ENCODE data around the gene GABBR1. TPM values are rescaled to one million over a fixed set of nuclear protein-coding genes. Genes with fewer than 3 reads are reported as not detected.

The GABBR1 gene
- total and polyA plus RNA-seq, 9 donors = 14.0 to 48.4 (median 33.0) TPM

DNA sequence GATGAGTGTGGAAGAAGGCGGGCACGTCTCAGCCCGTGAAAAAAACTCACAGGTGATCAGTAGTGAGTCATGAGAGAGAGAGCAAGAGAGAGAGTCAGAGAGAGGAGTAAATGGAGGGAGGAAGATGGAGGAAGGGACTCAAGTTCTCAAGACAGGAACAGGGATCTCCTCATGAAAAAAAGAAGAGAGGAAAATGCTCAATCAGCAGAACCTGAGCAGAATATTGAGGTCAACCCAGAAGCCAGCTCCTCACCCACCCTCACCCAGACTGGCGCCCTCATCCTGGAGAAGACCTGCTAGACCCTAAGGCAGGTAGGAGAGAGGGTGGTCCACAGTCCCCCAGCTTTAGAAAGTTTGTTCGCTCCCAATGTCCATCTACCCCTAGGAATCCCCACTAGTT lies 78.2 kb downstream of the GABBR1 start:
- H3K27ac ChIP-seq (ENCODE audit: low read length) = no peak overlapping the region
- H3K4me3 ChIP-seq (ENCODE audit: low read length) = no peak overlapping the region
- no peaks in the 10 kb centered on the region for H3K36me3 ChIP-seq (ENCODE audit: control insufficient read depth, insufficient read depth, low read length)
- H3K4me1 ChIP-seq (ENCODE audit: control insufficient read depth, insufficient read depth, low read length) = peaks cover 5% of the 10 kb centered on the region
- peaks cover 37% of the 10 kb centered on the region for H3K27me3 ChIP-seq (ENCODE audit: control insufficient read depth, insufficient read depth, low read length)
- H3K9me3 ChIP-seq (replicated peaks; ENCODE audit: control insufficient read depth, low read depth, low read length) = no peaks in the 10 kb centered on the region
- WGBS (ENCODE audit: insufficient coverage) = 80% methylated on average over 3 of the region's 5 CpGs
- DNase-seq = no peak

DNA sequence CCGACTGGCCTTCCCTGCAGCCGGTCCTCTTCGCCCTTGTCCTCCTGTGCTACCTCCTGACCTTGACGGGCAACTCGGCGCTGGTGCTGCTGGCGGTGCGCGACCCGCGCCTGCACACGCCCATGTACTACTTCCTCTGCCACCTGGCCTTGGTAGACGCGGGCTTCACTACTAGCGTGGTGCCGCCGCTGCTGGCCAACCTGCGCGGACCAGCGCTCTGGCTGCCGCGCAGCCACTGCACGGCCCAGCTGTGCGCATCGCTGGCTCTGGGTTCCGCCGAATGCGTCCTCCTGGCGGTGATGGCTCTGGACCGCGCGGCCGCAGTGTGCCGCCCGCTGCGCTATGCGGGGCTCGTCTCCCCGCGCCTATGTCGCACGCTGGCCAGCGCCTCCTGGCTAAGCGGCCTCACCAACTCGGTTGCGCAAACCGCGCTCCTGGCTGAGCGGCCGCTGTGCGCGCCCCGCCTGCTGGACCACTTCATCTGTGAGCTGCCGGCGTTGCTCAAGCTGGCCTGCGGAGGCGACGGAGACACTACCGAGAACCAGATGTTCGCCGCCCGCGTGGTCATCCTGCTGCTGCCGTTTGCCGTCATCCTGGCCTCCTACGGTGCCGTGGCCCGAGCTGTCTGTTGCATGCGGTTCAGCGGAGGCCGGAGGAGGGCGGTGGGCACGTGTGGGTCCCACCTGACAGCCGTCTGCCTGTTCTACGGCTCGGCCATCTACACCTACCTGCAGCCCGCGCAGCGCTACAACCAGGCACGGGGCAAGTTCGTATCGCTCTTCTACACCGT lies 79.5 kb downstream of the GABBR1 start:
- H3K27ac ChIP-seq (ENCODE audit: low read length) = no peak overlapping the region
- peaks cover 5% of the 10 kb centered on the region for H3K4me1 ChIP-seq (ENCODE audit: control insufficient read depth, insufficient read depth, low read length)
- 1% methylated on average over 76 of the region's 83 CpGs for WGBS (ENCODE audit: insufficient coverage)

DNA sequence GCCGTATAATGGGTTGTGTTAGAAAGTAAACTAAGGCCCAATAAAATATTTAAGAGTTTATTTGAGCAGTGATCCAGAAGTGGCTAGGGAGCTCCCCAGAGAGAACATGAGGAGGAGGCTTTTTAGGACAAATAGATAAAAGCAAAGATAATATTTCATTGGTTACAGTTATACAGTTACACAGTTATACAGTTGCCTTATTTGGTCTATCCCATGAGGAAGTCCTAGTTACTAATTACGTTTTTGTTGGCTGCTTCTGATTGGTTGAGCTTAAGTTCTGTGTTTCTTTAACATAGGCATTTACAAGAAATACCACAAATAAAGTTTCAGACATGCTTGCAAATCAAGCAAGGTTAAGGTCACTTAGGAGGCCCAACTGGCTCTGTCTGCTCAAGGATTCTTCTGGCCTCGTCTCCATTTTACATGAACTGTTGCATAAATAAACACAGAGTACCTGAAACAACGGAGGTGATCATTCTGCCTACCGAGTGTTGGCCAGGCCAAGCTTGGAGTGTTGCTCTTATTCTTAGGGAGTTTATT lies 80.4 kb downstream of the GABBR1 start:
- no peak overlapping the region for H3K4me3 ChIP-seq (ENCODE audit: low read length)

More for the DNA sequence above, 79.5 kb downstream of the GABBR1 start:
- DNase-seq = peak; percentile 60
- Histone ChIP-seq H3K27me3 (ENCODE audit: control insufficient read depth, insufficient read depth, low read length) (peaks cover 34% of the 10 kb centered on the region), H3K4me3 (ENCODE audit: low read length) (no peak overlapping the region), H3K9me3 (replicated peaks; ENCODE audit: control insufficient read depth, low read depth, low read length) (no peaks in the 10 kb centered on the region), H3K36me3 (ENCODE audit: control insufficient read depth, insufficient read depth, low read length) (no peaks in the 10 kb centered on the region)

DNA sequence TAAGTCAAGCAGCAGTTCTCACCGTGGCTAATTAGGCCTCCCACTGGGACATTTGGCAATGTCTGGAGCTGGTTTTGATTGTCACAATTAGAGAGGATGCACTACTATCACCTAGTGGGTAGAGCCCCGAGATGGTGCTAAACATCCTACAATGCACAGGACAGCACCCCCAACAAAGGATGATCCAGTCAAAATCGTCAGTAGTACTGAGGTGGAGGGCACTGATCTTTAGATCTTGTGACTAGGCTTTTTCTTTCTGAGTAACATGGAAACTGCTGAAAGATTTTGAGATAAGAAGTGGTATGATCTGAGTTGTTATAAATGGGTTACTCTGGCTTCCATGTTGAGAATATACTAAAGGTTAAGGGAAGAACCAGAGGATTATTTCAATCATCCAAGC lies 85.4 kb downstream of the GABBR1 start:
- Histone ChIP-seq H3K27ac (ENCODE audit: low read length) (no peak overlapping the region), H3K9me3 (replicated peaks; ENCODE audit: control insufficient read depth, low read depth, low read length) (no peaks in the 10 kb centered on the region), H3K4me3 (ENCODE audit: low read length) (no peak overlapping the region), H3K36me3 (ENCODE audit: control insufficient read depth, insufficient read depth, low read length) (no peaks in the 10 kb centered on the region), H3K4me1 (ENCODE audit: control insufficient read depth, insufficient read depth, low read length) (no peaks in the 10 kb centered on the region), H3K27me3 (ENCODE audit: control insufficient read depth, insufficient read depth, low read length) (peaks cover 3% of the 10 kb centered on the region)
- no CpG with 5 or more reads among the region's 3 CpGs for WGBS (ENCODE audit: insufficient coverage)
- DNase-seq = no peak

More for the DNA sequence above, 80.4 kb downstream of the GABBR1 start:
- DNase-seq = peak; percentile 79
- WGBS (ENCODE audit: insufficient coverage) = 20% methylated on average over 1 of the region's 5 CpGs
- Histone ChIP-seq H3K36me3 (ENCODE audit: control insufficient read depth, insufficient read depth, low read length) (no peaks in the 10 kb centered on the region), H3K27me3 (ENCODE audit: control insufficient read depth, insufficient read depth, low read length) (peaks cover 34% of the 10 kb centered on the region), H3K4me1 (ENCODE audit: control insufficient read depth, insufficient read depth, low read length) (peaks cover 5% of the 10 kb centered on the region), H3K9me3 (replicated peaks; ENCODE audit: control insufficient read depth, low read depth, low read length) (no peaks in the 10 kb centered on the region), H3K27ac (ENCODE audit: low read length) (no peak overlapping the region)

DNA sequence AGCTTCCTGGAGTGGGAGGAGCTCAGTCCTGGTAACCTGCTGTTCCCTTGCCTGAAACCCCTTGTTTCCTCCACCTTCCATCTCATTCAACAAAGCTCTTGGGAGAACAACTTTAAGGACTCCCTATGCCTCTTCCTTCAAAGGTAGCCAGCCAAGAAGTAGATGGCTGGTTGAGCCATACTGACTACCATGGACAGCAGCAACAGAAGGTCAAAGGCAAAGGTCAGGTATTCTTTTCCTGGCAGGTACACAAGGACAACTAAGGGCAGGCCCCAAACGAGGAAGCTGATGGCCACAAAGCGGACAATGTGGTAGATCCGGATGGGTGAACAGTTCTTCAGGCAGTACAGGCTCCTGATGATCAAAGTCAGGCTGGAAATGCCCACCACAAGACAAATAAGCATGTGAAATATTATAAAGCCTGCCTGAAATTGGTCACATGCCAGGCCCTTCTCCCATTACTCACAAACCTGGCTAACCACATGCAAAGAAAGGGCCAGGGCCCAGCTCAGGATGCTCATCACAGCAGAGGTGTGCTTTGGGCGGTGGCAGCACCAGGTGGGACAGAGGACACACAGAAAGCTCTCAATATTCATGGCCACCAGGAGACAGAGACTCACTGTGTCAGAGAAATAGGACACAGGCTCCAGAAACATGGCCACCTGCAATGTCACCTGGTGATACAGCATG lies 95.1 kb downstream of the GABBR1 start:
- no peaks in the 10 kb centered on the region for H3K27me3 ChIP-seq (ENCODE audit: control insufficient read depth, insufficient read depth, low read length)
- DNase-seq = no peak
- H3K4me1 ChIP-seq (ENCODE audit: control insufficient read depth, insufficient read depth, low read length) = no peaks in the 10 kb centered on the region
- no peaks in the 10 kb centered on the region for H3K36me3 ChIP-seq (ENCODE audit: control insufficient read depth, insufficient read depth, low read length)
- no peak overlapping the region for H3K27ac ChIP-seq (ENCODE audit: low read length)
- 70% methylated on average over 3 of the region's 4 CpGs for WGBS (ENCODE audit: insufficient coverage)
- no peaks in the 10 kb centered on the region for H3K9me3 ChIP-seq (replicated peaks; ENCODE audit: control insufficient read depth, low read depth, low read length)
- H3K4me3 ChIP-seq (ENCODE audit: low read length) = no peak overlapping the region

DNA sequence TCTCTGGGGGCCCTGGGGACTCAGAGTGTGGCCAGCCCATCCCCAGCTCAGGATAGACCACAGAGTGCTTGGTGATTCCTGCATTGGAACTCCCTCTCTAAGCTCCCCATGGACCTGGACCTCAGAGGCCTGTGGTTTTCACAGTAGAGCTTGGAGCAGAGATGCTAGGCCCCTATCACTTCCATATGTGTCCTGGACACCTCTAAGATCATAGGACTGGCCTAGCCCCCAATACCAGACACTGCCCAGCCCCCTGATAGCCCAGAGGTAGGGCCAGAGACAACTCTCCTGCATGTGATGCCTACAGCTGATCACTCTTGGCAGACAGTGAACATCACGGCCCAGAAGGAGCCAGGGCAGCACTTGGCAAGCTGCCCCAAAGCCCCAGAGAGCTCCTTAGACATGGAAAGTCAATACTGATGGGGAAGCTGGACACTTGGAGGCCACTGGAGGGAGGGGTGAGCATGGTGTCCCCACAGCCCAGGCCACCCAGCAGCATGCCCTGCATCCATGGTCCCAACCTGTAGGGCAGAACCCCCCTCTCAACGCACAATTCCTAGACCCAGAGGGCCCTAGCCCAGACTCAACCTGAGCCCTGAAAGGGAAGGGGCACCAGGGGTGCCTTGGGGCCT lies 100.5 kb downstream of the GABBR1 start:
- H3K4me3 ChIP-seq (ENCODE audit: low read length) = no peak overlapping the region
- H3K4me1 ChIP-seq (ENCODE audit: control insufficient read depth, insufficient read depth, low read length) = no peaks in the 10 kb centered on the region
- H3K27me3 ChIP-seq (ENCODE audit: control insufficient read depth, insufficient read depth, low read length) = no peaks in the 10 kb centered on the region
- no peak overlapping the region for H3K27ac ChIP-seq (ENCODE audit: low read length)
- H3K36me3 ChIP-seq (ENCODE audit: control insufficient read depth, insufficient read depth, low read length) = no peaks in the 10 kb centered on the region
- 65% methylated on average over 2 of the region's 2 CpGs for WGBS (ENCODE audit: insufficient coverage)
- H3K9me3 ChIP-seq (replicated peaks; ENCODE audit: control insufficient read depth, low read depth, low read length) = no peaks in the 10 kb centered on the region
- no peak for DNase-seq

DNA sequence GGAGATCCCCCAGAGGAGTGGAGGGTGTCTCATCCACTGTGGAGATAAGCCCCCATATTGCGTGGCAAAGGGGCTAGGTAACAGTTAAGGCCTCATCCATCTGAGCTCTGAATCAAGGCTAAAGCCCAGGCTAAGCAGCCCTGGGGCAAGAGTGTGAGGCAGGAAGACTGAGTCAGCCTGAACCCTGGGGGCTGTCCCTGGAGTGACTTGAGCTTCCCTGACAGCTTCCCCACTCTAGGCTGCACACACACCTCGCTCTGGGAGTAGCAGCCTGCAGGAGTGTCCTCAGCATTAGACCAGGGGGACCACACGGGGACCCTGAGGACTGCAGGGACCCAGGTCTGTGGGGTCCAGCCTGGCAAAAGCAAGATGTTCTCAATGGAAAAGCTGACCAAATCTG lies 101.3 kb downstream of the GABBR1 start:
- Histone ChIP-seq H3K4me1 (ENCODE audit: control insufficient read depth, insufficient read depth, low read length) (no peaks in the 10 kb centered on the region), H3K27ac (ENCODE audit: low read length) (no peak overlapping the region), H3K27me3 (ENCODE audit: control insufficient read depth, insufficient read depth, low read length) (no peaks in the 10 kb centered on the region), H3K9me3 (replicated peaks; ENCODE audit: control insufficient read depth, low read depth, low read length) (no peaks in the 10 kb centered on the region), H3K4me3 (ENCODE audit: low read length) (no peak overlapping the region), H3K36me3 (ENCODE audit: control insufficient read depth, insufficient read depth, low read length) (no peaks in the 10 kb centered on the region)
- DNase-seq = no peak
- 58% methylated on average over 3 of the region's 3 CpGs for WGBS (ENCODE audit: insufficient coverage)

DNA sequence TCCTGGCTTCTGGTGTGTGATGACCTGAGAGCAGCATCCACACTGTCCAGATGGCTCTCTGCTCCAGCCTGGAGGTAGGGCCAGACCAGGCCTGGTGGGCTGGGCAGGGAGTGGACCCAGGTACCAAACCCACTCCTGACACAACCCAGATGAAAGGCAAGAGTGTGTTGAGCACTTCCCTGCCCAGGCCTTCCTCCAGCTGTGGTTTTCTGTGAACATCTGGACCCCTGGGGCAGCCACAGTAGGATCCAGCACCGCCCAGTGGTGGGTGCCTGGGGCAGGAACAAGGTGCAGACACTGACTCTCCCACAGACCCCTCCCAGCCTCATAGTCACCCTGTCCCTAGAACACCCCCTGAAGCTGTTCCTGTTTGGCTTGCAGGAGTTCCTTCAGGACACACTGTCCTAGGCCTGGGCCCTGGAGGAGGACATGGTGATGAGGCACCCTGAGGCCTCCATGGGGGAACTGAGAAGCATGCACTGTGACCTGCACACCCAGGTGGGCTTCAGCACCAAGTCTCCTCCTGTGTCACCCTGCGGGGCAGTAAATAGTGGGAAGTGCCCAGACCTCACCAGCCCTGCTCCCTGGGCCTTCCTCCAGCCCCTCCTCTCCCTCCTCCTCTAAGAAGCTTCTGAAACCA lies 102.2 kb downstream of the GABBR1 start:
- H3K27me3 ChIP-seq (ENCODE audit: control insufficient read depth, insufficient read depth, low read length) = no peaks in the 10 kb centered on the region

DNA sequence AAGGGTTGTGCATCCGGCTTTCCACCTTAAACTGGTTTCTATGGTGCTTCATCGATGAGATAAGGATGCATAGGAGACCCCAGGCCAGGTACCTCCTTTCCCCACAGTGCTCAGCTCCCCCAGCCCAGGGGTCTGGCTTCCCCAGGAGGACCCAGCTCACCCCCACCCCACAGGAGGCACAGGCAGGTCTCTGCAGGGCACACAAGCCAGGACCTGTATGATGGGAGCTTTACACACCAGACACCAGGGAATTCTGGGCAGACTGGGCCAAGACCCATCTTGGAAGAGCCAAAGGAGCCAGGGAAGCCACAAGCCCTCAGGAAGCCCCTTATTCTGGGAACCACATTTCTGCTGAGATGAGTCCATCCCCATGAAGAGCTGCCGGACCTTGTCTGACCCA lies 103.0 kb downstream of the GABBR1 start:
- 88% methylated on average over 3 of the region's 3 CpGs for WGBS (ENCODE audit: insufficient coverage)
- Histone ChIP-seq H3K27me3 (ENCODE audit: control insufficient read depth, insufficient read depth, low read length) (no peaks in the 10 kb centered on the region), H3K9me3 (replicated peaks; ENCODE audit: control insufficient read depth, low read depth, low read length) (no peaks in the 10 kb centered on the region), H3K27ac (ENCODE audit: low read length) (no peak overlapping the region), H3K4me3 (ENCODE audit: low read length) (no peak overlapping the region), H3K4me1 (ENCODE audit: control insufficient read depth, insufficient read depth, low read length) (no peaks in the 10 kb centered on the region), H3K36me3 (ENCODE audit: control insufficient read depth, insufficient read depth, low read length) (no peaks in the 10 kb centered on the region)
- no peak for DNase-seq

More for the DNA sequence above, 102.2 kb downstream of the GABBR1 start:
- 83% methylated on average over 1 of the region's 2 CpGs for WGBS (ENCODE audit: insufficient coverage)
- no peak overlapping the region for H3K27ac ChIP-seq (ENCODE audit: low read length)
- no peak for DNase-seq
- H3K9me3 ChIP-seq (replicated peaks; ENCODE audit: control insufficient read depth, low read depth, low read length) = no peaks in the 10 kb centered on the region
- no peaks in the 10 kb centered on the region for H3K36me3 ChIP-seq (ENCODE audit: control insufficient read depth, insufficient read depth, low read length)
- H3K4me1 ChIP-seq (ENCODE audit: control insufficient read depth, insufficient read depth, low read length) = no peaks in the 10 kb centered on the region
- no peak overlapping the region for H3K4me3 ChIP-seq (ENCODE audit: low read length)

Data from muscle of leg (tissue), 11 donors.